Raji (cell line): ENCODE measurements around the gene NLRC5.

Source experiments
- POLR2A ChIP-seq: IDR thresholded peaks from 2 replicates; pipeline ENCODE4 v1.6.1; 2011; ENCODE audit warnings: low read depth, low read length, control low read depth; ENCODE audit not compliant: insufficient read depth

NLRC5 gene

DNA sequence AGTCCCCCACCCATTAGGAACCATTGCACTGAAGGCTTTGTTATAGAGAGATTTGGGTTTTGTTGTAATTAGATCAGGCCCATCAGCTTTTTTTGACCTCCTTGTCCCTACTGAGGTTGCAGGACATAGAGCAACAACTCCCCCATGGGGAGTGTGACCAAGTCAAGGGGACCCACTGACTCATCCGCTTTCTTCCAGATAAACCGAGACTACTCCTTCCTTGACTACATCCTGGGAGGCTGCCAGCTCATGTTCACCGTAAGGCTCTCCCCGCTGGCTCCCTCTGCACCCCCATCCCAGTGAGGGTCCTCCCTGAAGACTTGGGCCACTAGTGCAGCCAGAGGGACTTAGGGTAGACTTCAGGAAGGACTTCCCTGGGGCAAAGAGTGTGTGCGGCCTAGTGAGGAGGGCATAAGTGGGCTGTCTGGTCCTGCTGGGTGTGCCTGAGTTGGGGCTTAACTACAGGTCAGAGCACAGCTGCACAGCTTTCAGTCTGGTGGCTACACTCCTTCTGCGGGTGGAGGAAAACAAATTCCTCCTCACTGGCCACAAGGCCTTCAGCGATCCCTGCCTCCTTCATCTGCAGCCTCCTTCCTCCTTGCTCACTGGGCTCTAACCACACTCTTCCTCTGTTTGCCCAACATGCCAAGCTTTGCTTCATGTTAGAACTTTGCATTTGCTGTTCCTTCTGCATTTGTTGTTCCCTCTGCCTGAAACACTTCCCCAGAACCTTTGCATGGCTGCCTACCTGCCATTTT is 134.0 kb downstream of the NLRC5 start:
- no peak for TF ChIP-seq POLR2A

GRCh38 chr16:57123974-57124674 is 134.8 kb downstream of the NLRC5 start:
- TF ChIP-seq POLR2A, result no peak

DNA sequence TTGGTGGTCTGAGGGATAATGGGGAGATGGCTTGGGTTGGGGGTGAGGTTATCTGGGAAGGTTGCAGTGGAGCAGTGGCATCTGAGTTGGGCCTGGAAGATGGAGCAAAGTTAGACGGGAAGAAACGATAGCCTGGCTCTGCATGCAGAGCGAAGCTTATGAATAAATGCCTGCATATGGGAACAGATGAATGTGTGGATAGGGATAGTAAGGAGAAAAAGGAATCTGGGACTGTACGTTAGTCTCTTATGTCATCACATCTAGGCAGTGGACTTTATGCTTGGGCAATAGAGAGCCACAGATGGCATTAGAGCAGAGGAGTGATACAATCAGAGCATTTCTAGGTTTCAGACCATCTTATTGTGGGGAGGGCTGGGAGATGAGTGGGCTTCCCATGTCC is 136.0 kb downstream of the NLRC5 start:
- no peak for TF ChIP-seq POLR2A

DNA sequence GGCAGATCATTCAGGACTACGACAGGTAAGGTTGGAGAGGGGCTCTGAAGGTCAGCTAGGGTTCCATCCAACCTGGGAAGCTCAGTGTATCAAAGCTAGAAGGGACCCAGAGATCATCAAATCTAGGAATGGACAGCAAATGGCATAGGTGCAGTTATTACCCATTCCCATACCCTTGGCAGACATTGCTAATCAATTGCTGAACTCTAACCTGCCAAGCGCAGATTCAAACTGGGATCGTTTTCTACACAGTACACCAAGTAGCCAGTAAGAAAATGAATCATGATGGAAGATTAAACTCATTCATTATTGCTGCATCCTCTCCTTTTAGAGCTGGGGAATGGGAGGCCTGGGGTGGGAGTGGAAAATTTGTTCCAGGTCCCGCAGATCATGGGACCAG is 136.6 kb downstream of the NLRC5 start:
- no peak for TF ChIP-seq POLR2A

- TF ChIP-seq POLR2A, result no peak
Observed at GRCh38 chr16:57126411-57126810, 137.1 kb downstream of the NLRC5 start.

- TF ChIP-seq POLR2A, result no peak
Observed at GRCh38 chr16:57127037-57127763, 137.8 kb downstream of the NLRC5 start.

GRCh38 chr16:57127836-57128235 is 138.5 kb downstream of the NLRC5 start:
- TF ChIP-seq POLR2A, result no peak

- no peak for TF ChIP-seq POLR2A
Observed at GRCh38 chr16:57128771-57129389, 139.5 kb downstream of the NLRC5 start.

DNA sequence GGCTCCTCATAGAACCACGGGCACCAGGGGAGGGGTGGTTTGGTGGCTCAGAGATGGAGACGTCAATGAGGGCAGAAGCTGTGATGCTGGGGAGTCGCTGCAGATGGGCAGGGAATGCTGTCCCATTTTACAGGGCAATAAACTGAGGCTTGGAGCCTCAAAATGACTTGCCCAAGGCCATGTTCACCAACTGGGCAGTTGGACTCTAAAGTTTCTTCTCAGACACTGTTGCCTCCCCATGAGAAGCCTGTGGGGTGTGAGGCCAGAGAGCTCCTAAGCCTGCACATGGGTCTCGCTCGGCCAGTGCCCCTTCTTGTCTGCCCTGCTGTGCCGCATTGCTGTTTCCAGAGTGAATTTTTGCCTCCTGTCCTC is 141.6 kb downstream of the NLRC5 start:
- TF ChIP-seq POLR2A, result no peak

GRCh38 chr16:57131351-57131970 is 142.1 kb downstream of the NLRC5 start:
- no peak for TF ChIP-seq POLR2A

GRCh38 chr16:57132470-57132869 is 143.1 kb downstream of the NLRC5 start:
- TF ChIP-seq POLR2A, result no peak

DNA sequence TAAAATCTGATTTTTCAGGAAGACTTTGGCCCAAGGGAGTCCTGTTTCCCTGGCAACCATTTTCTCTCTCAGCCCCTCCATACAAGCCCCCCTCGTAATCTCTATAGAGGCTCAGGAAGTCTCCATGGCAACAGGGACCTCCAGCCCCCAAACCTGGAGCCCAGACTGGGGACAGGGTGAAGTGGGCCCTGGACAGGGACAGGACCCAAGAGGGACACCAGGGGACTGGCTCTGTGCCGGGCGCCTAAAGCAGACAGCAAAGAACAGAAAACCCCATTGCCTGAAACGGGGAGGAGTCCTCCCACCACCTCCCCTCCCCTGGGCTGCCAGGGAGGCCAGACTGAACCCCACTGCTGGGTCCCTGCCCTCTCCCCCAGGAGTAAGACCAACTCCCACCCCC is 143.7 kb downstream of the NLRC5 start:
- TF ChIP-seq POLR2A, result no peak
